HG03460 (cell line): ENCODE results near the gene CEP131.

ENCODE experiments used
- ATAC-seq: cut with Tn5 transposase; IDR thresholded peaks from one replicate; pipeline ENCODE4 v1.9.1; 2021; ENCODE audit not compliant: unreplicated experiment

CEP131 gene

DNA sequence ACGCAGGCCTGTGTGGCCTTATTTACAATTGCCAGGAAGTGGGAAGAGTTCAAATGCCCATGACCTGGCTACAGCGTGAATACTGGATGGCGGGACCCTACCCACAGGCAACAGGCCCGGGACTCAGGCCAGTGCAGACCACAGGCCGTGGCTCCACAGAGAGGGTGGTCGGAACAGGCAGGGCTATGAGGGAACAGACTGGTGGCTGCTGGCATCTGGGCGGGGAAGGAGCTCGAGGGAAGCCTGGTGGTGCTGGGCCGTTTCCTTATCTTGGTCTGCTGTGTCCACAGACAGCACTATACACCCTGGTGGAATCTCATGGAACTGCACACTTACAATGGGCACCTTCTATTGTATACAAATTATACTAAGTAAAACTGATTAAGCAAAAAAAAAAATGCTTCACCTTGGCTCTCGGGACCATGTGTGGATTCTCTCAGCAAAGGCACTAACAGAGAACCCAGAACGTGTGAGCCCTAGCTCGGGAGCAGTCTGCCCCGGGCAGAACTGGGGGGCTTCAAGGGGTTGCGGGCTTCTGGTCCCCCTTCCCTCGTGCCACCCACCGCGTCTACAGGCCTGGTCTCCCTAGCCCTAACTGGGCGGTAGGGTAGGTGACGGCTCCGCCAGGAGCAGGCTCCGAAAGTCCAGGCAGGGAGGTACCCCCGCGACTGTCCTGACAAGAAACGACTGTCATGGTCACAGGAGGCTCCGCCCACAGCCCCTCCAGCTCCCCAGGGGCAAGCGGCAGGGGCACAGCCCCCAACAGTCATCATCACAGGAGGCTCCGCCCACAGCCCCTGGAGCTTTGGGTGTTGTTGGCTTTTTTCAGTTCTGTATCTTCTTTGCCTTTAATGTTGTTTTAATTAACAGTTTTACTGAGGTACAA is 21.8 kb downstream of the CEP131 start:
- no peak for ATAC-seq

DNA sequence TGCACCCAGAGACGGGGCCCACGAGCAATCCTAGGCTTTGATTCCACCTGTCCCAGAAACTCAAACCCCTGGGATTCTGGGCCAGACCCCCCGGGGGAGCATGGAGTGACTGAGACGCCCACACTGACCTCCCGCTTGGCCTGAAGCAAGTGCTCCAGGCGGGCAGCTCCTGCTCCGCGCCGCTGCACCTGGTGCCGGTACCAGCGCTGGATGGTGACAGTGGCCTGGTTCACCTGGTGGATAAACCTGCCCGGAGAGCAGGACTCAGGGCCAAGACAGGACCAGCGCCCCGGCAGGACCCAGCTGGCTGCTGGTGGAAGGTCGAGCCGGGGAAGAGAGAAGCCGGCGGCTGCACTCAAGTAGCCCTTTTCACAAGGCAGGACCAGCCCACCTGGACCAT is 22.6 kb downstream of the CEP131 start:
- no peak for ATAC-seq

DNA sequence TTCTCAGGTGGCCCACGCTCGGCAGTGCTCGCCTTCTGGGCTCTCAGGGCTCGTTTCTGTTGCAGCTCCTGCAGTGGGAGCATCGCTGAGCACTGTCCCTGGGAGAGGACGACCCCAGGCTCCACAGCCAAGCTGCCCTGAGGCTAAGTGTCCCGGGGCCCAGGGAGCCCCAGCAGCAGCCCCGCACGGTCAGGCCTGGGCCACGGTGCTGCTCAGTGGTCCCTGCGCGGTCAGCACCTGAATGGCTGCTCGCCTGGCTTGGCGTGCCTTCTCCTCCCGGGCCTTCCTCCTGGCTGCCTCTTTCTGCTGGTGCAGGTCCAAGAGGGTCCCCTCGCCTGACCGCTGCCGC is 23.3 kb downstream of the CEP131 start:
- ATAC-seq: no peak

DNA sequence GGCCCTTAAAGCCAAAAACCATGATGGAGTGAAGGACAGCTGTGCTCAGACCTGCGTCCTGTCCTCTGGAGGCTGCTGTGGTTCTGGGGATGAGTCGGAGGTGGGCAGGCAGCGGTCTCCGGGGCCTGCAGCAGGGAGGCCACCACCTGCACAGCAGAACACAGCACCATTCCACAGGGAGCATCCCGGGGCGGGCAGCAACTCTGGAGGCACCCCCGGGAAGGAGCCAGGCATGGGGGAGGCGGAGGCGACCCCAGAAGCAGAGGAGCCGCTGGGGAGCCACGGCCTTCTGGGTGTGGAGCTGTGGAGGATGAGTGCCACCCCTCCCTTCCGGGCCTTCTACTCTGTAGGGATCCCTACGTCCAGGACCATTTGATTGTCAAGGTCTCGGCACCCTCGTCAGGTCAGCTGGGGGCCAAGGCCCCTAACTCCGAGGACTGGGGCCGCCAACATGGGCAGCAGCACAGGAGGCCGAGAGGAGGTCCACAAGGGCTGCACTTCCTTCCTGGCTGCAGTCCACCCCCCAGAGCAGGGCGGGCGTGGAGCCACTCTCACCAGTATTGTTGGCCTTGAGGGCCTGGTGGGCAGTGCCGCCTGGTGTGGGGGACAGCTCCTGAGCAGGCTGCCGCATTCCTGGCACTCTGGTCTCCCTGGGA is 23.8 kb downstream of the CEP131 start:
- no peak for ATAC-seq

DNA sequence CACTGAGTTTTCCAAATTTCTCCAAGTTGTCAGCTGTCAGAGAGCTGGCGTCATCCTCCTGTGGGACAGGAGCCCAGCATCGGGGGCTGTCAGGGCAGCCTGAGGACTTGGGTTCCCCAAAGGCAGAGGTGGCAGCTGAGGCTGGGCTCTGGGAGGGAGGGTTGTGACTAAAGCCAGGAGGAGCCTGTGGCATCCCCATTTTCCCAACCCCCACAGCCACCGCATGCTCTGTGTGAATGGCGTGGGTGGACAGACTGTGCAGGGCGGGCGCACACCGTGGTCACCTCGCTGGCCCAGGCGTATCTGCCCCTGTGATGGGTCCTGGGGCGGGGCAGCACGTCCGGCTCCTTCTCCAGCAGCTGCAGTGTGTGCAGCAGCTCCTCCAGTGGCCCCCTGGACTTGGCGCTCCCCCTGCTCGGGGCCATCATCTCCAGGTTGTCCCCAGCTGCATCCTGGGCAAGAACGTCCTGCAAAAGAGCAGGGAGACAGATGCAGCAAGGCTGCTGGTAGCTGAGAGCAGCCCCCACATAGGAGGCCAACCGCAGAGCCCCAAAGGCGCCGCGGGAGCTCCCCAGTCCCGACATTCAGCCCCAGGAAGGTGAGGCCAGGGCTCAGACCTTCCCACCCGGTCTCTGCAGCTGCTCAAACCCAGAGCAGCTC is 24.8 kb downstream of the CEP131 start:
- no peak for ATAC-seq

DNA sequence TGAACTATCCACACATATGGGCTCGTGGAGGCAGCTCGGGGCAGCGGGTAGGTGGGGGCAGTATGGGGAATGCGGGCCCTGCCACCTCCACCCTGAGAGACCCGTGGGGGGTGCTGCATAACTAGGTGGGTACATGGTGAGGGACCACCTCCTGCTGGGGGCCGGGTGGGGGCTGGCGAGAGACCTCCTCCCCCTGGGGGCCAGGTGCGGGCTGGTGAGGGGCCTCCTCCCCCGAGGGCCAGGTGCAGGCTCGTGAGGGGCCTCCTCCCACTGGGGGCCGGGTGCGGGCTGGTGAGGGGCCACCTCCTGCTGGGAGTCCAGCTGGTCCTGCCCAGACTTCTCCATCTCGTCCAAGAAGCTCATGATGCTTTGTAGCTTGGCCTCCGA is 25.4 kb downstream of the CEP131 start:
- no peak for ATAC-seq

DNA sequence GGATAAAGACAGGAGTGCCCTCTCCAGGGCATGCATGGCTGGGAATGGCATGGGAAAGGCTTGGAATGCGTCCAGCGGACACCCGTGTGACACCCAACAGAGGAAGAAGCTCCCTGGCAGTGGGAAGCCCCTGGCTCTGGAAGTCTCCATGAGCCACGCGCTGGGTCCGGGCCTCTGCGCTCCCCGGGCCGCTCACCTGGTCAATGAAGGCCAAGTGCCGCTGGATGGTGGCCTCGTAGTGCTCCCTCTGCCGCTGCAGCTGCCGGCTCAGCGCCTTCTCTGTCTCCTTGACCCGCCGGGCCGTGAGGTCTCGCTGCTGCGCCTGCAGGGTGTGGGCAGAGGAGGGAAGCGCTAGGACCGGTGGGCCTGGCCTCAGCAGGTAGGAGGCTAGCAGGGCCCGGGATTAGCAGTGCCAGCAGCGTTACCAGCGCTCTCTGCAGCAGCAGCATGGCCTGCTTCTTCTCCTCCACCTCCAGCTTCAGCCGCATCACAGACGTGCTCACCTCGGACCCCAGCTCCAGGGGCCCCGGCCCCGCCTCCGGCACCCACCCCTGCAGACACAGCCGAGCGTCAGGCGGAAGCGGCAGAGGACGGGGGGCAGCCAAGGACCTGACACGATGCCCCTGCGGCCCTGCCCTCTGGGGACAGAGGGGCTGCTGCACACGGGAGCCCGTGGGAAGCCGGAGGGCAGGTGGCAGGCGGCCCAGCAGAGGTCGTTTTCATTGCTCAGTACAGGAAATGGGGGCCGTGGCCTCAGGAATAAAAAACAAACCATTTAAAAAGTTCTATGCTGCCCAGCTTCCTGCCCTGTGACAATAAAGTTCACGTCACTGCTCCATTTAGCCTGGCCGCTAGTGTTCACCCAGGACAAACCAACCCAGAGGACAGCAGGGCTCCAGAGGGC is 26.0 kb downstream of the CEP131 start:
- no peak for ATAC-seq

DNA sequence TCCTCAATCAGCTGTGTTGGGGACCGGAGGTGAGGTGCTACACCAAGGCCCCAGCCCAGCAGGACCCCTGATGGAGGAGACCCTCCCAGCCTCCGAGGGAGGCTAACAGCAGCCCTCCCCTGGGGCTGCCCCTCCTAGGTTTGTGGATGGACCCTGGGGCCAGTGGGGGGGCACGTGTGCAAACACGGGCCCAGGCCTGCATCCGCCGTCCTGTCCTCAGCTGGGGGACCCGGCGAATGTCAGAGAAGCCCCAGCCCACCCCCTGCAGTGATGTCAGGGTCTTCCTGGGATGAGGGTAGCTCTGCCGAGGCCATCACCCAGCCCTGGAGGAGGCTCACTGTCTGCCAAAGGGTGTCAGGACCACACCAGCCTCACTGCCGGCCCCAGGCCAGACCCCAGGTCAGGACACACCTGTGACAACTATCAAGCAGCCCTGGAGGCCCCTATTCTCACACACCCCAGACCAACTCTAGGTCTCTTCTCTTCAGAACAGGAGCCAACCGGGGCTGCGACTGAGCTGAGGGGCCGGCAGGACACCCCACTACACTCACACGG is 26.7 kb downstream of the CEP131 start:
- no peak for ATAC-seq

DNA sequence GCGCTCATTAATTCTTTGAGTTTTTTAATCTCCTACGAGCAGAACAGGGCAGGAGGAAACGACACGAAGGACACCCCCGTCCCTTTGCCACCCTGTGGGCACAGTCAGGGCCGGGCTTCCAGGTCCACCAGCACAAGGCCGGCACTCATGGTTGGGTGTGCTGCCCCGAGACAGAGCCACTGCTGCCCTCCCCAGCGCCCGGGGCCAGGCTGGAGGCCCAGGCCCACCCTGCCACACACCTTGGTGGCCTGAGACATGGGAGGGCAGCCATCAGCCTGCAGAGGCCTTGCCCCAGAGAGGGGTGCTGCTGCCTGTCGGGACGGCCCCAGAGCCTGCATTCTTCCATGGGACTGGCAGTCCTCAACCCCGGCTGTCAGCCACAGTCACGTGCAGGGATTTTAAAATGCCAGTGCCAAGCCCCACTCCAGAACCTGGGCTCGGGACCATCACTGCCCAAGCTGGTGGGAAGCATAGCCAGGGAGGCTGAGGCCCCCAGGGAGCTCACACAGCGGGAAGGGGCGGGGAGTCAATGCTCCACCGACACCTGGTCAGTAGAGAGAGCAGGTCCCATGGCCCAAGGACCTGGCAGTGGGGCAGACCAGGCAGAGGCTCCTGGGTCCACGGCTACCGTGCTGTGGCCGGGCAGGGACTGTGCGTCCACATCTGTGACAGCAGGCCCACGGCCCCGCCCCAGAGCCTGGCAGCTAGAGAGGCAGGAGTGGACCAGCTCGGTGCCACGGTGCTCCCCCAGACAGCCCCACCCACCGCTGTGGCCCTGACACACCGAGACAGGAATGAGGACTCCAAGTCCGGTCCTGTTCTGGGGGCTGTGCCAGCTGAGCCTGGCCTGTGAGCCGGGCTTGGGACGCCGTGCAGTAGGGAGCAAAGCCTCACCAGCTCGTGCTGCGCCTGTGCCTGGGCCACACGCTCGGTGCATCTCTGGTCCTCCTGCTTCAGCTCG is 27.5 kb downstream of the CEP131 start:
- ATAC-seq: no peak

DNA sequence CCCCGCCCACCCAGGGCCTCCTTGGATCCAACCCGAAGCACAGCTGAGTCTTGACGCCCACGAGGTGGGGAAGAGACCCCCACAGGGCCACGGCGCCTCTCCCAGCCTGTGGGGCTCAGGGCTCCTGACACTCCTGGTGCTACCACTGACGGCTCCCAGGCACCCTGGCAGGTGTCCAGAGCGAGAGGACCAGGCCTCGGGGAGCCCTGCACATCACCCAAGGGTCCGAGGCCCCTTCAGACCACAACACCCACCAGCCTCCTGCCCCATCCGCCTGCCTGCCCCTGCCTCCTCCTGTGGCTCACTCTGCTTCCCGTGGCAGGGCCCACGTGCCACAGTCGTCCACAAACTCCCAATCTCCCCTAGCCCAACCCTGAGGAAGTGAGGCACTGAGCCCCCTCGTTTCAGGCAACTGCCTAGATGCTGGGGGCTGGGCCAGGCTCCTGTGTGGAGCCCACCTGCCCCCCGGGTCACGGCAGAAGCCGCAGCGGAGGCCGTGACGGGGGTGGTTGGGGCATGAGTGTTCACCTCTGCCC is 28.5 kb downstream of the CEP131 start:
- ATAC-seq: no peak

DNA sequence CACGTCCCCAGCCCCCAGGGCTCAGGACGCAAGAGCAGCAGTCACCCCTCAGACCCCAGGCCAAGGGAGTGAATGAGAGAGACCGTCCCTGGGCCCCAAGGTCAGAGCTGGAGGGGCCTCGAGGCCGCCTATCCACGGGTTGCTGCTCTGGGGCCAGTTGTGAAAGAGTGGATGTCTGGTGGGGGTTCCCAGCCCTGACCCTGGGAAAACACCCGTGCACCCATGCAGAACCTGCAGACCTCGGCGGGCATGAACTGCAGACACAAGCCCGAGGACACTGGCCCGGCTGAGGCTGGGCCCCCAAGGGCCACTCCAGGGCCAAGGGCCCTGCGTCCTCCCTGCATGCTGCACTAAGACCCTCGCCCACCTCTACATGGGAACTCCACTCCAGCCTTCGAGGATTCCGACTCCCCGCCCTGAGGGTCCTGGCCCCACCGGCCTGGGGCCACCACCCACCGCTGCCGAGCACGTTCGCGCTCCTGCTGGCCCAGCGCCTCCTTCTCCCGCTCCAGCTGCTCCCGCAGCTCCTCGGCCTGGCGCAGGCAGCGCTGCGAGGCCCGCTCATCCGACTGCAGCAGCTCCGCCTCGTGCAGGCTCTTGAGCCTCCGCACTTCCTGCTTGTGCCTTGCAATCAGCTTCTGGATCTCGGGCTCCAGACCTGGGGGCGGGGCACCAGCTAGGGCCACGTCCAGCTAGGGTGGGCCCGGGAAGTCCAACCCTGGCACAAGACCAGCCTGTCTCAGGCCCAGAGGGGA is 29.1 kb downstream of the CEP131 start:
- no peak for ATAC-seq

DNA sequence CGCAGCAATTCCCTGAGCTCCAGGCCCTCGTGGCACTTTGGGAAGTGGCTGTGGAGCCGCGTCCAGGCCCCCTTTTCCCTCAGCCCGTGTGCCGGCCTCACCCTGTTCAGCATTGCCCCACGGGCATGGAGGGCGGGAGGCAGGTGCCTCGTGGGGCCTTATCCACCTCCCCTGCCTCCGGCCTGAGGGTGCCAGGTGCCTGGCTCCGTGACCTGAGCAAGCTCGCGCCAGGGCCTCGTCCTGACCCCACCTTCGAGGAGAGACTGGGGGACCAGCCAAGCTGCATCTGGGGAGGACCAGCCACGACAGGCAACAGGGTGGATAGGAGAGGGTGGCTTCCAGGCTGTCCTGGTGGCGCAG is 29.7 kb downstream of the CEP131 start:
- no peak for ATAC-seq

DNA sequence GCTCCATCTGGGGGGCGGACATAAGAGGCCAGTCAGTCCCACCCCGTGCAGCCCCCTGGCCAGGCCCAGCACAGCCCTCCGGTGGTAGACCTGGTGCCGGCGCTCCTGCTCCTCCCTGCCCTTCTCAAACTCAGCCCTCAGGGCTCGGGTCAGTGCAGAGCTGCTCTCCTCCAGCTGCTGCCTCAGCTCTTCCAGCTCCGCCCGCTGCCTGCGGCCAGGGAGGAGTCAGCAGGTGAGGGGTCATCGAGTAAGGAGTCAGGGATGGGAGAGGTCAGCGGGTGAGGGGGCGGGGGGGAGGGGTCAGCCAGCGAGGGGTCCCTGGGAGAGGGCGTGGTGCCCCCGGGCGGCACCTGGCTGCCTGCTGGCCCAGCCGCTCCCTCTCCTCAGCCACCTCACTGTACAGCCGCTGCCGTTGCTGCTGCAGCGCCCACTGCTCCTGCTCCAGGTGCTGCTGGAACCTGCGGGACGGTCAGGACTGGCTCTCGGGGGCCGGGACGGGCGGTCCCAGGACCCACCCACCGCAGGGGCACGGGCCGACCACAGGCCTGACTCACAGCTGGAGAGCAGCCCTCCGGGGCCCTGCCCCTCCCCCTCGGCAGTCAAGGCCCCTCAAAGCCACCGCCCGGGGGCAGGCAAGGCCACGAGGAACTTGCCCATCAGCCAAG is 30.2 kb downstream of the CEP131 start:
- ATAC-seq: no peak

DNA sequence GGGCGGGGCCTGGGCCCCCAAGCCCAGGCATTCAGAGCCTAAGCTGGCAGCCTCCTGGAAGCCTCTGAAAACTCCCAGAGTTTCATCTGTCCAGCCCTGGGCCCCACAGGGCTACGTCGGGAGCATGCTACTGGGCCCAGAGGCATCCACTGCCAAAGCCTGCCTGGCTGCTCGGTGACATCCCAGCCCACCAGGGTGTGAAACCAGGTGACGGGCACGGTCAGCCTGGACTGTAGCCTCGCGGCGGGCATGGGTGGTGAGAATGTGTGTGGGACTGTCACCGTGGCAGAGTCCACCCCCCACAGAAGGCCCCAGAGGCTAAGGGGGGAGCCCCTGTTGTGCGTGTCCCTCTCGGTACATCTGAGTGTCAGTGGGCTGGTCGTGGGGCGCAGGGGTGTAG is 31.1 kb downstream of the CEP131 start:
- ATAC-seq: no peak

DNA sequence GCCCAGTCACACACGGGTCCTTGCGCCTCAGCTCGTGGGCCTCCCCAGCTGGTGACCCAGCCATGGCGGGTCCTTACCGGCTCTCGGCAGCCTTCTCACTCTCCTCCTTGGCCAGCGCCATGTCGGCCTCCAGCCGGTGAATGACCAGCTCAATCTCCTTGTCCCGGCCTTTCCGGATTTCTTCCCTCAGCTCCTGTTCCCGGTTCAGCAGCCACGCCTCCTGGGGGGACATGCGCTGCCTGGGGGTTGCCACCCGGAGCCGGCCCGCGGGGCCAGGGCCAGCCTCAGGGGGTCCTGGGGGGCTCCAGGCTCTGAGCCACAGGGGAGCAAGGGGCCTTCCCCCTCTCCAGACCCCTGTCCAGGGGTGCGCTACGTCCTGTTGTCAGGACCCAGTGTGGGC is 31.6 kb downstream of the CEP131 start:
- no peak for ATAC-seq

DNA sequence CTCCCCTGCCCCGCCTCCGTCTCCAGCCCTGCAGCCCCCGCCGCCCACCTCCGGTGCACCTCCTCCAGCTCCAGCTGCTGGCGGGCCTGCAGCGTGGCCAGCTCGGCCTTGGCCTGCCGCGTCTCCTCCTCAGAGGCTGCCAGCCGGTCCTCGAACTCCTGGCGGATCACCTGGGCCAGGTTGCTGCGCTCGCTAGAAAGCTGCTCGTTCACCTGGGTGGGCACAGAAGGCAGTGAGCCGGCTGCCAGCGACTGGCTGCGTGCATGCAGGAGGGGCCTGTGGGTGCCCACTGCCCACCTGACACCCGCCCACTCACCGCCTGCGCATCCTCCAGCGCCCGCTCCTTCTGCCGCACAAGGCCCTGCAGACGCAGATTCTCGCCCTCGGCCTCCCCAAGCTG is 32.2 kb downstream of the CEP131 start:
- no peak for ATAC-seq

DNA sequence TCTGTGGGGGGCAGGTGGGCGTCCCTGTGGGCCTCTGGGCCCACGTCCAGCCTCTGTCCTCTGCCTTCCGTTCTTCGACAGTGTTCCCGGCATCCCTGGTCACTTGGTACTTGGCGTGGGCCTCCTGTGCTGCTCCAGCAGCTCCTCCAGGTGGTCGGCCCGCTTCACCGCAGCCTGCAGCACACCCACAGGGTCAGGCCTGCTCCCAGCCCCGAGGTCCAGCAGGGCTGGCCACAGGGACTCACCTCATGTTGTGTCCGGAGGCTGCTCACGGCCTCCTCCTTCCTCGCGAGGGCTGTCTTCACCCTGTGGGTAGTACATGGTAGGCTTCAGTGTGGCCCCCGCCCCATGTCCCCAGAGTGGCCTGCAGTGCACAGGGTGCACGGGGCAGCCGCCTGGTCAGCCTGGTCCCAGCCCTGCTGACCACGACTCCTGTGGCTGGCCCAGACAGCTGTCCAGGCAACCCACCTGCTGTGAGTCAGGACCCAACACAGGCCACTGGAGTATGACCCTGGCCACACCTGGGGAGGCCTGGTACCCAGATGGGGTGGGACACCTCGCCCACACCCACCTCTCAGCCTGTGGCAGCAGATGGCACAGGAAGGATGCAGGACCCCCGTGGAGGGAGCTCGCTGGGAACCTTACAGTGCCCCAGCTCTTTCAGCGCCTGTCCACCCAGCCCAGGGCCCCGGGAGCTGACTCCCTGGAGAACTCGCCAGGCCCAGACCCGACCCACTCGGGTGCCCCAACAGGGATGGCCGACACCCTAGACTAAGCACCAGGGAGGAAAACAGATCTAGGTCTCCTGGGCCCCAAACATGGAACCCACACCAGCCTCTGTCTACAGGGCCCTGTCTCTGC is 32.9 kb downstream of the CEP131 start:
- no peak for ATAC-seq
